ENCODE results near the gene LRRC56.

GRCh38 chr11:488992-489391 is 48.3 kb upstream of the LRRC56 start:
- TF ChIP-seq CTCF (IDR thresholded peaks at IDR 0.05; ENCODE audit: poor library complexity) (no peak), EZH2 (IDR thresholded peaks at IDR 0.05; ENCODE audit: borderline replicate concordance) (no peak)

Measured in hepatocyte (in vitro differentiated cells).